Fibroblast of mammary gland (primary cell): ENCODE data around the gene TANC1.

ENCODE experiments used
- DNase-seq: peaks from one replicate; pipeline ENCODE4 v3.0.0-alpha.2; 2010; ENCODE audit warnings: low read depth
- H3K4me3 ChIP-seq: 2 replicates; pipeline ENCODE4 v1.5.1; 2011; ENCODE audit warnings: low read depth, mild to moderate bottlenecking, low read length, moderate library complexity; ENCODE audit not compliant: control insufficient read depth
- CTCF ChIP-seq: conservative IDR thresholded peaks from 2 replicates; pipeline ENCODE4 v1.5.1; 2011; ENCODE audit warnings: low read depth, low read length, inconsistent platforms; ENCODE audit not compliant: control insufficient read depth, insufficient read depth

TANC1 gene

GRCh38 chr2:159177357-159177756, 208.9 kb downstream of the TANC1 start:
- H3K4me3 ChIP-seq: no peak overlapping the region
- TF ChIP-seq CTCF: no peak
- no peak for DNase-seq

DNA sequence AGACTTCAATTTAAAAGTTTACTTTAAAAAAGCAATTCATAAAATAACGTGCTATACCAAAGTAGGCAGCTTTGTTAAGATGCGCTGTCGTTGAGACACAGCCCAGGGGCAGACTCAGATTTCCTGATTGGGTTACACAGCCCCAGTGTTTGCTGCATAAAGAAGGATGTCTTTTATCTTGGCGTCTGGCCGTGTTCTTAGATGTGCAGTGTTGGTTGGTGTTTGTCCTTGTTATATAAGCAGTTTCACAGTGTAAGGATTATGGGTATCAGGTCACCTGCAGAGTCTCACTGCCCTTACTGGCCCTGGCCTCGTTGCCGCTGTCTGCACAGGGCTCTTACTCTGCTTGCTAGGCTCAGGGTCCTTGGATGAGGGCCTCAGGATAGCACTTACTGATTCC, 209.5 kb downstream of the TANC1 start:
- no peak for TF ChIP-seq CTCF
- no peak overlapping the region for H3K4me3 ChIP-seq
- no peak for DNase-seq

GRCh38 chr2:159179096-159179495, 210.7 kb downstream of the TANC1 start:
- no peak for TF ChIP-seq CTCF
- no peak for DNase-seq

GRCh38 chr2:159179696-159180095, 211.3 kb downstream of the TANC1 start:
- no peak overlapping the region for H3K4me3 ChIP-seq
- TF ChIP-seq CTCF: no peak
- no peak for DNase-seq

More at GRCh38 chr2:159179096-159179495, 210.7 kb downstream of the TANC1 start:
- no peak overlapping the region for H3K4me3 ChIP-seq

GRCh38 chr2:159183346-159183745, 214.9 kb downstream of the TANC1 start:
- no peak for TF ChIP-seq CTCF
- DNase-seq: no peak

GRCh38 chr2:159185401-159186130, 217.1 kb downstream of the TANC1 start:
- peak; percentile 41 for DNase-seq
- TF ChIP-seq CTCF: peak; percentile 47
- no peak overlapping the region for H3K4me3 ChIP-seq

More at GRCh38 chr2:159183346-159183745, 214.9 kb downstream of the TANC1 start:
- H3K4me3 ChIP-seq: no peak overlapping the region
